Adipose tissue (tissue), 3 donors: ENCODE measurements around the gene ELMOD3. TPM values are rescaled to one million over a fixed set of nuclear protein-coding genes. Genes with fewer than 3 reads are reported as not detected.
"Not testable (repeated sequence)": the region's sequence is repeated elsewhere in the genome, so short reads cannot be mapped to it uniquely, and the experiment has no call there.

Experiments used
- H3K27ac ChIP-seq: one replicate; pipeline ENCODE4 v1.5.1; 2013; ENCODE audit warnings: low read depth, low read length
- WGBS, 3 donors: extraction: QIAGEN DNeasy Blood & Tissue Kit; methylation state at CpG; one replicate each; pipeline ENCODE4 v1.1.7; 2013; 5-methylcytosine and 5-hydroxymethylcytosine counted together
- polyA plus RNA-seq, 3 donors: library from polyadenylated mRNA; stranded (reverse); fragments of 200-250 nt; gene quantifications; one replicate each; pipeline ENCODE4 v1.2.3, GENCODE V29; 2013
- donor health status: healthy with polysubstance abuse.
- donor health status: Bipolar disorder and iron deficiency.
- donor health status: healthy.

Gene ELMOD3
- polyA plus RNA-seq, 3 donors: 26.7 to 135 (median 27.1) TPM

DNA sequence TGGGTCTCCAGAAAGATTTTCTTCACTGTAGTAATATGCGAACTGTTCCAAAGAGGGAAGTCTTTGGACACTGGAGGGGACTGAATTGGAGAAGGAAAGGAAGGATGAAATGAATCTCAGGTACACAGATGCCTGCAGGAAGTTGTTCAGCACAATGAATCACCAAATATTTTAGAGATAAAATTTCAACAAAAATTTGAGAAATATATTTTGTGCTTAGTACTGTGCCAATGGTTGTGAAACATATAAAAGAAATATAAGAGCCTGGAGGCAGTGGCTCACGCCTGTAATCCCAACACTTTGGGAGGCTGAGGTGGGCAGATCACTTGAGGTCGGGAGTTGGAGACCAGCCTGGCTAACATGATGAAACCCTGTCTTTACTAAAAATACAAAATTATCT lies 3.2 kb downstream of the ELMOD3 start:
- no peak overlapping the region for H3K27ac ChIP-seq
- WGBS, 3 donors: 71 to 82% (median 72%) methylated on average over 3 of the region's 3 CpGs

DNA sequence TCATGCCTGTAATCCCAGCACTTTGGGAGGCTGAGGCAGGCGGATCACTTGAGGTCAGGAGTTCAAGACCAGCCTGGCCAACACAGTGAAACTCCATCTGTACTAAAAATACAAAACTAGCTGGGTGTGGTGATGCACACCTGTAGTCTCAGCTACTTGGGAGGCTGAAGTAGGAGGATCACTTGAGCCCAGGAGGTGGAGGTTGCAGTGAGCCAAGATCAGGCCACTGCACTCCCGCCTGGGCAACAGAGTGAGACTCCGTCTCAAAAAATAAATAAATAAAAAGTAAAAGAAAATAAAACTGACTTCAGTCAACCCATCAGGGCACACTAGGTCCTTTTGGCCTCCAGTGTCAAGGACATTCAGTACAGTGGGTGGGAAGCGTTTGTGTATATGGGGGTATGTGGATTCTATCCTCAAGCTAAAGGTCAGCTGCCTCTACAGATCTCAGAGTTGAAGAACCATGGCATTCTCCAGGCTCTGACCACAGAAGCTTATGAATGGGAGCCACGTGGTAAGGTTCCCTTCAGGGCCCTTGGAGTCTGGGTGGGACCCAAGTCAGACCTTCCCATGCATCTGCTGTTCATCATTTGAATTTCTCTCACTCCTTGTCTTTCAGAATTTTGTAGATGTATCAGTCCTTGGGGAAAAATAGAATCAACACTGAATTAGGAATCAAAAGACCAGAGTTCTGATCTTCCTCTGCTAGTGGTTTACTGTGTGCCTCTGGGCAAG lies 8.3 kb downstream of the ELMOD3 start:
- WGBS, 3 donors: 79 to 83% (median 80%) methylated on average over 5 of the region's 5 CpGs

DNA sequence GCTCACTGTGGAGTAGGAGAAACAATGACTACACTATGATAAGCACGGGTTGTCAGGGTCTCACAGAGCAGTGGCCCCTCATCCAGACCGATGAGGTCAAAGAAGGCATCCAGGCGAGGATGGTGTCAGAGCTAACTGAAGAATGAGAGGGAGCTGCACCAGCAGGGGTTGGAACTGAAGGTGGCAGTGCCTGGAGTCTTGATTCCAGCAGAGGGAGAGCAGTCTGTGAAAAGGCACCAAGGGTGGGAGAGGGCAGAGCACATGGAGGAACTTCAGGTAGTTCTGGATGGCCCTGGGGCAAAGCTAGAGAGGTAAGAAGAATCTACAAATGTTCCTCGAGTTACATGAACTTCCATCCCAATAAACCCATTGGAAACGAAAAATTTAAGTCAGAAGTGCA lies 12.6 kb downstream of the ELMOD3 start:
- 76 to 86% (median 86%) methylated on average over 5 of the region's 5 CpGs for WGBS, 3 donors

More for the DNA sequence above, 8.3 kb downstream of the ELMOD3 start:
- H3K27ac ChIP-seq: not testable (repeated sequence)

GRCh38 chr2:85368921-85369320 lies 14.4 kb downstream of the ELMOD3 start:
- no peak overlapping the region for H3K27ac ChIP-seq

More for the DNA sequence above, 12.6 kb downstream of the ELMOD3 start:
- H3K27ac ChIP-seq: no peak overlapping the region

- 81 to 90% (median 82%) methylated on average over 5 of the region's 5 CpGs for WGBS, 3 donors
- H3K27ac ChIP-seq: no peak overlapping the region
Observed at GRCh38 chr2:85369500-85369899, 14.9 kb downstream of the ELMOD3 start.

DNA sequence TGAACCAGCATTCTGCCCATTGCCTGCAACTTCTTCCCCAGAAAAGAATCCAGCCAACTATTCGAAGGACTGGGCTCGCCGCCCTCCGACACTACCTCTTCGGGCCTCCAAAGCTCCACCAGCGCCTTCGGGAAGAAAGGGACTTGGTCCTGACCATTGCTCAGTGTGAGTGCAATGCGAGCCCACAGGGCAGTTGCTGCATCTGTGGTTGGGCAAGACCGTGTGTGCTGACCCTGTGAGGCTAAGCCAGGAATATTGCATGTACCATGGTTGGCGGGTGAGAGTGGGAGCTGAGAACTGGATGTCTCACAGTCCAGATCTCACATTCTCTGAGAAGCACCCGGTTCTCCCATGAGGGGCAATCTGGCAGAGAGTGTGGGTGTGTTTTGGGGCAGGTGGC lies 16.5 kb downstream of the ELMOD3 start:
- WGBS, 3 donors: 77 to 92% (median 83%) methylated on average over 11 of the region's 11 CpGs
- no peak overlapping the region for H3K27ac ChIP-seq

DNA sequence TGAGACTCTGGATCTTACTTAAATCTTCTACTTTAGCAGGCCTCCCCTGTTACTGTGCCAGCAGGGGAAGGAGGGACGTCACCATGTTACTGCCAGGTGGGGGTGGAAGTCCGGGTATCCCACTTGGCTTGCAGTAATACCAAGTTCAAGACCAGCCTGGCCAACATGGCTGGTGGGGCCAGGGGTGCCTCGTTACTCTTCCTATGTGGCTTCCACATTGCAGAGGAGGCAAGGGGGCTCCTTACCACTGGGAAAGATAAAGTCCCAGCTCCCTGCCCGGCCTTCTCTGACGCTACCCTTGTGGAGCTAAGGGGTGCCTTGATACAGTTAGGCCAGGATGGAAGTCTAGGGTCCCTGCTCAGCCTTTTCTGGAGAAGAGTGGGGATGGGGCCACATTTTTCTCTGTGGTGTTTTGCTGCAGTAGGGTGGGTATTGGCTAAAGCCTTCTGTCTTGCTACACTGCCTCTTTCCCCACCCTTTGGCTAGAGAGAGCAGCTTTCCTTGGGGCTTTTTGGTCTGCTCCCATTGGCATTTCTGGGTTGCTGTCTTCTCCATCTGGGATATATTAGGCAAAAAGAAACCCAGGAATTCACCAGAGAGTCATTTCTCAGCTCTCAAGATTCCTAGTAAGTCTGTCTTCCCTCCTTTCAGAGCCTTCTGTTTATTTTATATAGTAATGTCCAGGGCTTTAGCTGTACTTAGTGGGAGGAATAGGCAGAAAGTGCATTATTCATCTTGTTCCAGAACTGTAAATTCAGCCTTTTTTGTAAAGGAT lies 21.9 kb downstream of the ELMOD3 start:
- WGBS, 3 donors: 91 to 95% (median 92%) methylated on average over 5 of the region's 5 CpGs
- no peak overlapping the region for H3K27ac ChIP-seq

DNA sequence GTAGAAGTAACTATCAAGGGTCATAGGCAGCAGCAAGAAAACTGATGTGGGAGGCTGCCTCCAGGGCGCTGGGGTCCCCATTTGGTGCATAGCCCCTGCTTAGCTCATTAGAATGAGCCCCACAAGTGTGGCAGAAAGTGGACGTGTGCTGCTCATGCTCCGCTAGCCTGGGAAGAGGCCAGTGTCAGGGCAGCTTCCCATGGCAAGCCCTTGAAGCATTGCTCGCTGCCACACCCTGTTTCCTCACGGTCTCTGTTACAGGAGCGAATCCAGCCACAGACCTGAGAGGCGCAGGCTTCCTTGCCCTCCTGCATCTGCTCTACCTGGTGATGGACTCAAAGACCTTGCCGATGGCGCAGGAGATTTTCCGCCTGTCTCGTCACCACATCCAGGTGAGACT lies 22.5 kb downstream of the ELMOD3 start:
- no peak overlapping the region for H3K27ac ChIP-seq
- WGBS, 3 donors: 82 to 88% (median 88%) methylated on average over 11 of the region's 11 CpGs

GRCh38 chr2:85378257-85378656 lies 23.7 kb downstream of the ELMOD3 start:
- 83 to 94% (median 92%) methylated on average over 5 of the region's 5 CpGs for WGBS, 3 donors
- no peak overlapping the region for H3K27ac ChIP-seq

GRCh38 chr2:85380048-85380447 lies 25.5 kb downstream of the ELMOD3 start:
- 81 to 87% (median 83%) methylated on average over 1 of the region's 1 CpG for WGBS, 3 donors

GRCh38 chr2:85383151-85383550 lies 28.6 kb downstream of the ELMOD3 start:
- not testable (repeated sequence) for H3K27ac ChIP-seq
- 79 to 98% (median 81%) methylated on average over 5 of the region's 5 CpGs for WGBS, 3 donors

More at GRCh38 chr2:85380048-85380447, 25.5 kb downstream of the ELMOD3 start:
- H3K27ac ChIP-seq: no peak overlapping the region

GRCh38 chr2:85383850-85384249 lies 29.3 kb downstream of the ELMOD3 start:
- WGBS, 3 donors: 72 to 86% (median 82%) methylated on average over 4 of the region's 4 CpGs
- H3K27ac ChIP-seq: no peak overlapping the region

- H3K27ac ChIP-seq: no peak overlapping the region
- WGBS, 3 donors: 76 to 88% (median 80%) methylated on average over 2 of the region's 2 CpGs
Observed at GRCh38 chr2:85385746-85386145, 31.2 kb downstream of the ELMOD3 start.

GRCh38 chr2:85387754-85388153 lies 33.2 kb downstream of the ELMOD3 start:
- WGBS, 3 donors: 82 to 88% (median 84%) methylated on average over 2 of the region's 2 CpGs
- H3K27ac ChIP-seq: no peak overlapping the region

DNA sequence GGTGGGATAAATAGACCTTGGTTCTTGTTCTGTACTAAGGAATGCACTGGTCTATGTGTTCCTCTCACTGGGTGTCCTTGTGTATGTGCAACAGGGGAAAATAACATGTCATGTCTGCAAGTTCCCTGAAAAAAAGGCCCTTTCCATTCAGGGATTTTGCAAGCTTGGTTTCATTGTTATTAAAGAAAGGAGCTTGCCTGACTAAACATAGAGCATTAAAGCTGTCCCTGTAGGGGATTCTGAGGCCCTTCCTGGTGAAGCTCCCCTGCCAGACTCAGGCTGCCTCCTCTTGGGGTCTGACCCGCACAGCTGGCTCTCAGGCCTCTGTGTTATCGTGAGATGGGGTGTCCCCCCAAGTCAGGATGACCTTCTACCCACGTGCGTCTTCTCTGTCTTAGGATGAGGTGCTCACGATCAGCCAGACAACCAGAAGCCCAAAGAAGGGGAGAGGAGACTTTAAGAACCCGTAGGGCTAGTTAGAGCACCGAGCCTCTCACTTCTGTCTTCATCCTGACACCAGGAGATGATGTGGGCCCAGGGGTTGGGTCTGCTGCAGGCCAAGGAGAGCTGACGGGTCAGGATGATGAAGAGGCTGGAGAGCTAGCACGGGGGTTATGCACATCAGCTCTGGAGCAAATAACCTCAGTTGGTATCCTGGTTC lies 34.4 kb downstream of the ELMOD3 start:
- 84 to 87% (median 86%) methylated on average over 9 of the region's 9 CpGs for WGBS, 3 donors

GRCh38 chr2:85390941-85391669 lies 36.5 kb downstream of the ELMOD3 start:
- no peak overlapping the region for H3K27ac ChIP-seq
- WGBS, 3 donors: 78 to 83% (median 80%) methylated on average over 11 of the region's 11 CpGs

More for the DNA sequence above, 34.4 kb downstream of the ELMOD3 start:
- no peak overlapping the region for H3K27ac ChIP-seq

GRCh38 chr2:85393836-85394235 lies 39.3 kb downstream of the ELMOD3 start:
- no peak overlapping the region for H3K27ac ChIP-seq
- 81 to 100% (median 92%) methylated on average over 4 of the region's 4 CpGs for WGBS, 3 donors

DNA sequence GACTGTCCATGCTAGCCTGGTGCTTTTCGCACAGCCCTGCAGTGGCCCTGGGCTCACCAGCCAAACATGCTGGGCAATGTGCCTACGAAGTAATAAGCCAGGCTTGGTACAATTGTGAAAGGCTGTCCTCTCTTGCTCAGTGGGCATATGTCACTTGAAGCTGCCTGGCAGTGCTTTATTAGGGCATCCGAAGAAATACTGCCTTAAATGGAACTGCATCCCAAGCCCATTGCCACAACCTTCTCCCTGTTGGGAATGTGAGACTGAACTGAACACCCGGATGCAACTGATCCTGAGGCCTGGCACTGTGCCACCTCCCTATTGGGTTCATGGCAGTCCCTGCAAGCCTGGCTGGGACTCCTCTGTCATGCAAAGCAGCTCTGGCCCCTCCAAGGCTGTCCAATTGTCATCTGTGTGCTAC lies 39.7 kb downstream of the ELMOD3 start:
- H3K27ac ChIP-seq: no peak overlapping the region
- 78 to 83% (median 83%) methylated on average over 4 of the region's 4 CpGs for WGBS, 3 donors
